HL-60 (cell line): ENCODE data around the gene GABRB1.

Experiments
- DNase-seq, 2 experiments: peaks; one replicate each; pipeline ENCODE4 v3.0.0-alpha.2; 2010 to 2020; ENCODE audit warnings: low read depth in 1 of 2, low spot score in 1 of 2
- H3K27ac ChIP-seq: fragments of 250-450 bp; sonication (Bioruptor Pico); replicated peaks from 2 replicates; pipeline ENCODE4 v1.5.1; 2020; ENCODE audit warnings: mild to moderate bottlenecking, moderate library complexity
- H3K27me3 ChIP-seq: fragments of 250-450 bp; sonication (Bioruptor Pico); 2 replicates; pipeline ENCODE4 v1.5.1; 2021; ENCODE audit warnings: mild to moderate bottlenecking, moderate library complexity; ENCODE audit not compliant: insufficient read depth, poor library complexity, severe bottlenecking
- H3K4me3 ChIP-seq: replicated peaks from 2 replicates; pipeline ENCODE4 v1.5.1; 2011; ENCODE audit warnings: mild to moderate bottlenecking, control low read depth, low read length; ENCODE audit not compliant: insufficient read depth
- CTCF ChIP-seq: IDR thresholded peaks from one replicate; pipeline ENCODE4 v1.5.1; 2011; ENCODE audit warnings: low read length, control low read depth, inconsistent platforms; ENCODE audit not compliant: insufficient read depth
- GABPA ChIP-seq: IDR thresholded peaks from 2 replicates; pipeline ENCODE4 v1.6.1; 2012; ENCODE audit warnings: low read depth
- POLR2AphosphoS5 ChIP-seq: IDR thresholded peaks from 2 replicates; pipeline ENCODE4 v1.6.1; 2012; ENCODE audit warnings: low read depth
- REST ChIP-seq: IDR thresholded peaks from 2 replicates; pipeline ENCODE4 v1.6.1; 2012; ENCODE audit warnings: low read depth; ENCODE audit not compliant: insufficient replicate concordance
- SPI1 ChIP-seq: IDR thresholded peaks from 2 replicates; pipeline ENCODE4 v1.6.1; 2012; ENCODE audit warnings: low read depth, mild to moderate bottlenecking, borderline replicate concordance

GABRB1 gene

DNA sequence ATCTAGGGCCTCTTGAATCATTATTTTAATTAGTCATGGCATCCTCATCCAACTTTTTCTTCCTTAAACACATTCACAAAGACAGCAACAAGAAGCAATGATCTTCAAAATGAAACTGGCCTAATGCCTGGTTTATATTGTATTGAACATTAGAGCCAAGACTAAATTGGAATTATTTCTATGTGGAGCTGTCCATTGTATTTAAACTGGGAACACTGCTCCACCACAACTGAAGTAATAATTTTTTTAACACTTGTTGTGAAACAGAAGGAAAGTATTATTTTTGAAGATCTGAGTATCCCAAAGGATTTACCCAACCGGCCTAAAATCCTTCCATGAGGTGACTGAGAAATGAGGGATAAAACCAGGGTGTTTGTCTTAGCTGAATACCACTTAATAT is 6.9 kb downstream of the GABRB1 start:
- DNase-seq: no peak
- TF ChIP-seq CTCF (no peak), POLR2AphosphoS5 (no peak), SPI1 (no peak), REST (peak; percentile 79)

DNA sequence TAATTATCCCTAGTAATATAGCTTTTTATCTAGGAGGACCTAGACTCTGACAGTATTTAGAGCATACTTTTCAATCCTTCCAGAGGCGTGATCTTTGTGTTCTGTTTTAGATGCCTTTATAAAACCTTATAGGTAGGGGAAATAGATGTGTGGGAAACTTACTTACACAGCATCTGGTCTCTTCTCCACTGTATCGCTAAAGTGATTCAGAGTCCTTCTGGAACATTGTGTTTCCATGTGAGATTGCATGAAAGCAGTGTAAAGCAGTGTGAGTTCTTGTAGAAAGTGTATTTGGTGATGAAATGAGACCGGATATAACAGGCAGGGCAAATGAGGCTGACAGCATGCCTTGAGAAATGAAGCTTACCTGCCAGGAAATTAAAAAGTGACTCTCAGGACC is 9.5 kb downstream of the GABRB1 start:
- no peaks in the 10 kb centered on the region for H3K27me3 ChIP-seq
- H3K4me3 ChIP-seq: no peak overlapping the region
- no peak overlapping the region for H3K27ac ChIP-seq
- TF ChIP-seq REST: no peak
- TF ChIP-seq GABPA: no peak
- no peak for TF ChIP-seq SPI1
- TF ChIP-seq CTCF: no peak
- no peak for TF ChIP-seq POLR2AphosphoS5
- DNase-seq: no peak

More for the DNA sequence above, 6.9 kb downstream of the GABRB1 start:
- Histone ChIP-seq H3K27me3 (no peaks in the 10 kb centered on the region), H3K4me3 (no peak overlapping the region), H3K27ac (no peak overlapping the region)

DNA sequence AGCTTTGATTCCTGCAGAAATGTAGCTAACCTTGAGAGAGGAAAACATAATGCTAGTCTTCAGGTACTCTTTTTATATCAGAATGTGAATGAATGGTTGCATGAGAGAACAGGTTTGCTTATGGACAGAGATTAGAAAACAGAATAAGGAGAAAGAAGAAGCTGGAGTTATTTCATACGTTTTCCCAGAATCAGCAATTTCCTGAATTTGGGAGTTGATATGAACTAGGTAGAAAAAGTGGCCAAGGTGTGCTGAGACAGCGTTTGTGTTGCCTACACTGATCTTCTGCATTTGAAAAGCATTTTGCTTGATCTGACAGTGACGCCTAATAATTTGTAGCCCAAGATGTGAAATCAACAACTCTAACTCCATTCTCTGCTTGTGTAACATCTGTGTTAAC is 12.5 kb downstream of the GABRB1 start:
- no peak for TF ChIP-seq GABPA
- no peak for TF ChIP-seq SPI1
- no peak for TF ChIP-seq REST
- no peak for TF ChIP-seq POLR2AphosphoS5
- TF ChIP-seq CTCF: no peak
- H3K4me3 ChIP-seq: no peak overlapping the region
- no peak overlapping the region for H3K27ac ChIP-seq
- no peak for DNase-seq
- H3K27me3 ChIP-seq: no peaks in the 10 kb centered on the region
